Naive B cell (primary cell): ENCODE results near the gene PATL2. TPM values are rescaled to one million over a fixed set of nuclear protein-coding genes. Genes with fewer than 3 reads are reported as not detected.
"Not testable (repeated sequence)": the region's sequence is repeated elsewhere in the genome, so short reads cannot be mapped to it uniquely, and the experiment has no call there.

ENCODE experiments used
- ATAC-seq, 2 donors: fragments of 150-1000 bp; cut with Tn5 transposase; 2 replicates each; pipeline ENCODE4 v1.10.0; 2021; ENCODE audit warnings: low read depth in 2 of 2, mild to moderate bottlenecking in 2 of 2, moderate library complexity in 2 of 2
- DNase-seq: peaks from one replicate; pipeline ENCODE4 v3.0.0; 2022
- H3K27ac Mint-ChIP-seq, 6 donors: one replicate each; pipeline ENCODE4 v1.8.0; 2020 to 2022; ENCODE audit warnings: mild to moderate bottlenecking in 6 of 6, mixed read lengths in 6 of 6, moderate library complexity in 5 of 6, inconsistent platforms in 2 of 6
- H3K27me3 Mint-ChIP-seq, 3 donors: one replicate each; pipeline ENCODE4 v1.8.0; 2021 to 2022; ENCODE audit warnings: mixed read lengths in 3 of 3, mild to moderate bottlenecking in 1 of 3
- H3K36me3 Mint-ChIP-seq, 2 donors: one replicate each; pipeline ENCODE4 v1.8.0; 2020 to 2022; ENCODE audit warnings: mixed read lengths in 2 of 2, inconsistent platforms in 1 of 2, mild to moderate bottlenecking in 1 of 2
- H3K4me1 Mint-ChIP-seq, 3 donors: one replicate each; pipeline ENCODE4 v1.8.0; 2020 to 2022; ENCODE audit warnings: mixed read lengths in 3 of 3, inconsistent platforms in 1 of 3, mild to moderate bottlenecking in 1 of 3, moderate library complexity in 1 of 3
- H3K4me3 Mint-ChIP-seq, 8 donors: one replicate each; pipeline ENCODE4 v1.8.0; 2020 to 2022; ENCODE audit warnings: mild to moderate bottlenecking in 8 of 8, mixed read lengths in 8 of 8, moderate library complexity in 8 of 8, inconsistent platforms in 2 of 8
- H3K9me3 Mint-ChIP-seq, 7 donors: one replicate each; pipeline ENCODE4 v1.8.0; 2020 to 2022; ENCODE audit warnings: mixed read lengths in 7 of 7, mild to moderate bottlenecking in 5 of 7, inconsistent platforms in 2 of 7, moderate library complexity in 1 of 7
- polyA plus RNA-seq, 6 donors: library from polyadenylated mRNA; unstranded; fragments of 300-500 nt; fragmentation: Illumina TruSeq; gene quantifications; one replicate each; pipeline ENCODE4 v1.2.3, GENCODE V29; 2021; ENCODE audit warnings: low read depth in 6 of 6

The PATL2 gene
- polyA plus RNA-seq, 6 donors from 2014 or later = 9.3 to 28.6 (median 20.2) TPM

- Mint-ChIP-seq H3K4me1 (peaks cover 7 to 30% (median 15%) of the 10 kb centered on the region in 3 donors), H3K36me3 (no peaks in the 10 kb centered on the region), H3K27me3 (no peaks in the 10 kb centered on the region), H3K9me3 (peaks cover 0 to 1% (median 0%) of the 10 kb centered on the region in 7 donors), H3K27ac (peak overlapping the region in 1 of 6 donors; percentile 8), H3K4me3 (no peak overlapping the region)
- ATAC-seq (no peak), DNase-seq (no peak)
These were observed 15.8 kb downstream of the PATL2 start for GRCh38 chr15:44695294-44695693.

- no peaks in the 10 kb centered on the region for H3K27me3 Mint-ChIP-seq
- peaks cover 0 to 2% (median under 1%) of the 10 kb centered on the region in 7 donors for H3K9me3 Mint-ChIP-seq
- H3K36me3 Mint-ChIP-seq = no peaks in the 10 kb centered on the region
- no peak for ATAC-seq
- peaks cover 7 to 30% (median 16%) of the 10 kb centered on the region in 3 donors for H3K4me1 Mint-ChIP-seq
- no peak for DNase-seq
- peak overlapping the region in 2 of 6 donors; percentile 49 to 85 for H3K27ac Mint-ChIP-seq
- H3K4me3 Mint-ChIP-seq = no peak overlapping the region
These were observed 16.7 kb downstream of the PATL2 start for GRCh38 chr15:44694416-44694815.

GRCh38 chr15:44692659-44693058 lies 18.5 kb downstream of the PATL2 start:
- Mint-ChIP-seq H3K4me1 (peaks cover 8 to 31% (median 15%) of the 10 kb centered on the region in 3 donors), H3K27ac (peak overlapping the region in 1 of 6 donors; percentile 71), H3K27me3 (no peaks in the 10 kb centered on the region), H3K36me3 (peaks cover 0 to 2% of the 10 kb centered on the region in 2 donors), H3K4me3 (peak overlapping the region in 1 of 8 donors; percentile 10), H3K9me3 (peaks cover 0 to 14% (median 7%) of the 10 kb centered on the region in 7 donors)
- ATAC-seq (no peak), DNase-seq (no peak)

- not testable (repeated sequence) for DNase-seq, H3K27me3 Mint-ChIP-seq, ATAC-seq
- Mint-ChIP-seq H3K27ac (peak overlapping the region in 1 of 6 donors; percentile 67), H3K36me3 (peaks cover 13% of the 10 kb centered on the region in 2 donors), H3K4me1 (peaks cover 14 to 32% (median 32%) of the 10 kb centered on the region in 3 donors), H3K9me3 (peaks cover 3 to 32% (median 14%) of the 10 kb centered on the region in 7 donors), H3K4me3 (peak overlapping the region in 1 of 8 donors; percentile 21)
These were observed 20.9 kb downstream of the PATL2 start for GRCh38 chr15:44690245-44690644.

DNA sequence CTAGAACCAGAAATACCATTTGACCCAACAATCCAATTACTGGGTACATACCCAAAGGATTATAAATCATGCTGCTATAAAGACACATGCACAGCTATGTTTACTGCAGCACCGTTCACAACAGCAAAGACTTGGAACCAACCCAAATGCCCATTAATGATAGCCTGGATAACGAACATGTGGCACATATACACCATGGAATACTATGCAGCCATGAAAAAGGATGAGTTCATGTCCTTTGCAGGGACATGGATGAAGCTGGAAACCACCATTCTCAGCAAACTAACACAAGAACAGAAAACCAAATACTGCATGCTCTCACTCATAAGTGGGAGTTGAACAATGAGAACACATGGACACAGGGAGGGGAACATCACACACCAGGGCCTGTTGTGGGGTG lies 21.8 kb downstream of the PATL2 start:
- Mint-ChIP-seq H3K36me3 (peaks cover 16 to 17% of the 10 kb centered on the region in 2 donors), H3K27ac (peak overlapping the region in 1 of 6 donors; percentile 47), H3K9me3 (peaks cover 5 to 39% (median 19%) of the 10 kb centered on the region in 7 donors), H3K4me1 (peaks cover 17 to 36% (median 31%) of the 10 kb centered on the region in 3 donors)
- ATAC-seq, DNase-seq, H3K4me3 Mint-ChIP-seq, H3K27me3 Mint-ChIP-seq: not testable (repeated sequence)

- Mint-ChIP-seq H3K27ac (peak overlapping the region; percentile 89 to 94 (median 92)), H3K36me3 (peaks cover 25 to 34% of the 10 kb centered on the region in 2 donors), H3K4me1 (peaks cover 58 to 86% (median 73%) of the 10 kb centered on the region in 3 donors), H3K4me3 (peak overlapping the region; percentile 59 to 82 (median 76)), H3K9me3 (peaks cover 11 to 47% (median 28%) of the 10 kb centered on the region in 7 donors)
- DNase-seq (peak; percentile 72), ATAC-seq (peak; percentile 68 to 70)
- H3K27me3 Mint-ChIP-seq = not testable (repeated sequence)
These were observed 28.1 kb downstream of the PATL2 start for GRCh38 chr15:44682809-44683682.

GRCh38 chr15:44682211-44682610 lies 28.9 kb downstream of the PATL2 start:
- ATAC-seq = no peak
- H3K4me1 Mint-ChIP-seq = peaks cover 56 to 87% (median 76%) of the 10 kb centered on the region in 3 donors

DNA sequence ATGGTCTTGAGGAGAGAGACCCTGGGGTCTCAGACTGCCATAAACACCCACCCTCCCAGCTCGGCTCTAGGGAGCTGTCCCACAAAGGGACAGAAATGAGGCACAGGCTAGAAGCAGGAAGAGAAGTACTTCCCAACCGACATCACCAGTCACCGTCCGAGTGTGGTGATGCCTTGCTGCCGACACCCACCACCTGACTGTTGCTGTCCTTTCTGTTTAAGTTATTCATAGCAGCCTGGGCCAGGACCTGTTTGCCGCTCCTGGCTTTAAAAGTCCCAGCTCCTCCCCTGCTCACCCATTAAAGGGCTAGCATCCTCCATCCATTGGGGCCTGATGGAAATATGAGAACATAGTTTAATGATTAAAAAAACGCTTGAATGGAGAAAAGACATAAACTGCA lies 34.4 kb downstream of the PATL2 start:
- no peak for DNase-seq
- H3K36me3 Mint-ChIP-seq = peaks cover 6 to 18% of the 10 kb centered on the region in 2 donors
- H3K4me3 Mint-ChIP-seq = peak overlapping the region; percentile 66 to 83 (median 78)
- H3K27ac Mint-ChIP-seq = peak overlapping the region; percentile 89 to 97 (median 92)
- no peaks in the 10 kb centered on the region for H3K27me3 Mint-ChIP-seq
- H3K4me1 Mint-ChIP-seq = peaks cover 68 to 93% (median 77%) of the 10 kb centered on the region in 3 donors
- H3K9me3 Mint-ChIP-seq = peaks cover 0 to 5% (median 0%) of the 10 kb centered on the region in 7 donors
- peak; percentile 26 for ATAC-seq

More at GRCh38 chr15:44682211-44682610, 28.9 kb downstream of the PATL2 start:
- H3K27me3 Mint-ChIP-seq = no peaks in the 10 kb centered on the region
- H3K9me3 Mint-ChIP-seq = peaks cover 11 to 40% (median 28%) of the 10 kb centered on the region in 7 donors
- peak overlapping the region; percentile 36 to 82 (median 76) for H3K4me3 Mint-ChIP-seq
- peaks cover 20 to 34% of the 10 kb centered on the region in 2 donors for H3K36me3 Mint-ChIP-seq
- peak overlapping the region in 5 of 6 donors; percentile 89 to 94 (median 92) for H3K27ac Mint-ChIP-seq
- DNase-seq = no peak

GRCh38 chr15:44675911-44676310 lies 35.2 kb downstream of the PATL2 start:
- no peaks in the 10 kb centered on the region for H3K27me3 Mint-ChIP-seq
- peak; percentile 77 to 78 for ATAC-seq
- peak; percentile 36 for DNase-seq
- H3K4me3 Mint-ChIP-seq = peak overlapping the region; percentile 47 to 87 (median 75)
- H3K9me3 Mint-ChIP-seq = peaks cover 0 to 5% (median 0%) of the 10 kb centered on the region in 7 donors
- H3K27ac Mint-ChIP-seq = peak overlapping the region; percentile 90 to 97 (median 94)
- H3K4me1 Mint-ChIP-seq = peaks cover 64 to 94% (median 81%) of the 10 kb centered on the region in 3 donors
- H3K36me3 Mint-ChIP-seq = peaks cover 0 to 17% of the 10 kb centered on the region in 2 donors

- Mint-ChIP-seq H3K4me1 (peaks cover 61 to 99% (median 89%) of the 10 kb centered on the region in 3 donors), H3K4me3 (peak overlapping the region in 3 of 8 donors; percentile 1 to 29 (median 12)), H3K9me3 (peaks cover 0 to 4% (median 0%) of the 10 kb centered on the region in 7 donors), H3K36me3 (peaks cover 0 to 5% of the 10 kb centered on the region in 2 donors), H3K27me3 (no peaks in the 10 kb centered on the region), H3K27ac (peak overlapping the region in 5 of 6 donors; percentile 47 to 95 (median 77))
- DNase-seq = no peak
- no peak for ATAC-seq
These were observed 37.5 kb downstream of the PATL2 start for GRCh38 chr15:44673639-44674038.

GRCh38 chr15:44670087-44670950 lies 40.8 kb downstream of the PATL2 start:
- DNase-seq (peak; percentile 47), ATAC-seq (peak; percentile 50 to 57)
- H3K4me1 Mint-ChIP-seq = peaks cover 57 to 98% (median 84%) of the 10 kb centered on the region in 3 donors
- H3K9me3 Mint-ChIP-seq = peaks cover 0 to 2% (median 0%) of the 10 kb centered on the region in 7 donors
- peaks cover 0 to 5% of the 10 kb centered on the region in 2 donors for H3K36me3 Mint-ChIP-seq
- H3K27me3 Mint-ChIP-seq = no peaks in the 10 kb centered on the region
- peak overlapping the region in 5 of 8 donors; percentile 34 to 65 (median 58) for H3K4me3 Mint-ChIP-seq
- H3K27ac Mint-ChIP-seq = peak overlapping the region; percentile 88 to 96 (median 92)

DNA sequence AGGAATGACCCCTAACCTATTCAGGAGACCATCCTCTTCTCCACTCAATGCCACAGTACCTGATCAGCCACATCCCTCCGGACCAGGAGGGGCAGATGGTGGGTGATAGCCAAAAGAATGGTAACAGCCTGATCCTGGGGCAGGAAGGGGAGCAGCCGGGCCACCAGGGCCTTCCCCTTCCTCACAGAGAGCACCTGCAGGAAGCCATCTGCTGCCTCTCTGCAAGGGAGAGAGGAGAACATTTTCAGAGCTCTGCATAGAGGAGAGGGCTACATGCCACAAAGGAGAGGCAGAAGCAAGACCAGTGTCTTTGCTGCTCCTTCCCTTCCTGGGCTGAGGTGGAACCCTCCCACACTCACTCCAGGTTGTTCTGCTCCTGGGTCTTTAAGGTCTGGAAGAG lies 42.2 kb downstream of the PATL2 start:
- Mint-ChIP-seq H3K36me3 (no peaks in the 10 kb centered on the region), H3K27me3 (no peaks in the 10 kb centered on the region), H3K9me3 (no peaks in the 10 kb centered on the region), H3K4me3 (peak overlapping the region in 2 of 8 donors; percentile 25 to 34), H3K27ac (peak overlapping the region in 5 of 6 donors; percentile 28 to 96 (median 85)), H3K4me1 (peaks cover 53 to 98% (median 77%) of the 10 kb centered on the region in 3 donors)
- ATAC-seq = no peak
- no peak for DNase-seq
